ENCODE data around the gene RNU1-4.
"Not testable (repeated sequence)": the region's sequence is repeated elsewhere in the genome, so short reads cannot be mapped to it uniquely, and the experiment has no call there.

RNU1-4 gene

GRCh38 chr1:16706302-16706701 is 34.0 kb upstream of the RNU1-4 start:
- DNase-seq (ENCODE audit: low spot score); in situ Hi-C loops (cut with MboI; ENCODE audit: low sequenced_read_pairs, unreplicated experiment): not testable (repeated sequence)

- DNase-seq (ENCODE audit: low spot score); in situ Hi-C loops (cut with MboI; ENCODE audit: low sequenced_read_pairs, unreplicated experiment): not testable (repeated sequence)
These were observed 32.9 kb upstream of the RNU1-4 start for GRCh38 chr1:16707130-16708093.

GRCh38 chr1:16708704-16709103 is 31.6 kb upstream of the RNU1-4 start:
- DNase-seq (ENCODE audit: low spot score); in situ Hi-C loops (cut with MboI; ENCODE audit: low sequenced_read_pairs, unreplicated experiment): not testable (repeated sequence)

GRCh38 chr1:16709659-16710087 is 30.6 kb upstream of the RNU1-4 start:
- in situ Hi-C loops (cut with MboI; ENCODE audit: low sequenced_read_pairs, unreplicated experiment); DNase-seq (ENCODE audit: low spot score): not testable (repeated sequence)

GRCh38 chr1:16710618-16711017 is 29.7 kb upstream of the RNU1-4 start:
- DNase-seq (ENCODE audit: low spot score); in situ Hi-C loops (cut with MboI; ENCODE audit: low sequenced_read_pairs, unreplicated experiment): not testable (repeated sequence)

GRCh38 chr1:16712131-16712530 is 28.2 kb upstream of the RNU1-4 start:
- DNase-seq (ENCODE audit: low spot score); in situ Hi-C loops (cut with MboI; ENCODE audit: low sequenced_read_pairs, unreplicated experiment): not testable (repeated sequence)

- in situ Hi-C loops (cut with MboI; ENCODE audit: low sequenced_read_pairs, unreplicated experiment); DNase-seq (ENCODE audit: low spot score): not testable (repeated sequence)
These were observed 27.7 kb upstream of the RNU1-4 start for GRCh38 chr1:16712582-16712981.

- in situ Hi-C loops (cut with MboI; ENCODE audit: low sequenced_read_pairs, unreplicated experiment); DNase-seq (ENCODE audit: low spot score): not testable (repeated sequence)
These were observed 27.3 kb upstream of the RNU1-4 start for GRCh38 chr1:16712984-16713383.

- in situ Hi-C loops (cut with MboI; ENCODE audit: low sequenced_read_pairs, unreplicated experiment); DNase-seq (ENCODE audit: low spot score): not testable (repeated sequence)
These were observed 26.8 kb upstream of the RNU1-4 start for GRCh38 chr1:16713480-16713879.

GRCh38 chr1:16716691-16717335 is 23.5 kb upstream of the RNU1-4 start:
- DNase-seq (ENCODE audit: low spot score), result peak; percentile 34
- in situ Hi-C loops (cut with MboI; ENCODE audit: low sequenced_read_pairs, unreplicated experiment), result no loop called here
- no peak for TF ChIP-seq CTCF (IDR thresholded peaks at IDR 0.05; ENCODE audit: borderline replicate concordance, control extremely low read depth, extremely low read depth, insufficient read depth, missing control alignments)

- in situ Hi-C loops (cut with MboI; ENCODE audit: low sequenced_read_pairs, unreplicated experiment), result no loop called here
- peak; percentile 43 for DNase-seq (ENCODE audit: low spot score)
- TF ChIP-seq CTCF (IDR thresholded peaks at IDR 0.05; ENCODE audit: borderline replicate concordance, control extremely low read depth, extremely low read depth, insufficient read depth, missing control alignments), result no peak
These were observed 22.8 kb upstream of the RNU1-4 start for GRCh38 chr1:16717336-16718098.

GRCh38 chr1:16718099-16718907 is 22.0 kb upstream of the RNU1-4 start:
- in situ Hi-C loops (cut with MboI; ENCODE audit: low sequenced_read_pairs, unreplicated experiment), result not testable (repeated sequence)
- DNase-seq (ENCODE audit: low spot score), result peak; percentile 22

All from GM13976 (cell line).